Measurements from ENCODE around the gene MYLK.
"Not testable (repeated sequence)": the region's sequence is repeated elsewhere in the genome, so short reads cannot be mapped to it uniquely, and the experiment has no call there.

The MYLK gene

DNA sequence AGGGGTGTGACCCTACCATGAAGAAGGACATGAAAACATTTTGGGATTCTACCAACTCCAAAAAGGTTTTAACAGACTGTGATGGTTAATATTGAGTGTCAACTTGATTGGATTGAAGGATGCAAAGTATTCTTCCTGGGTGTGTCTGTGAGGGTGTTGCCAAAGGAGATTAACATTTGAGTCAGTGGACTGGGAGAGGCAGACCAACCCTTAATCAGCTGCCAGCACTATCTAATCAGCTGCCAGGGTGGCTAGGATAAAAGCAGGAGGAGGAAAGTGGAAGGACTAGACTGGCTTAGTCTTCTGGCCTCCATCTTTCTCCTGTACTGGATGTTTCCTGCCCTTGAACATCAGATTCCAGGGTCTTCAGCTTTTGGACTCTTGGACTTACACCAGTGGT, 283.3 kb downstream of the MYLK start:
- DNase-seq (ENCODE audit: low read depth, low spot score), result not testable (repeated sequence)

DNA sequence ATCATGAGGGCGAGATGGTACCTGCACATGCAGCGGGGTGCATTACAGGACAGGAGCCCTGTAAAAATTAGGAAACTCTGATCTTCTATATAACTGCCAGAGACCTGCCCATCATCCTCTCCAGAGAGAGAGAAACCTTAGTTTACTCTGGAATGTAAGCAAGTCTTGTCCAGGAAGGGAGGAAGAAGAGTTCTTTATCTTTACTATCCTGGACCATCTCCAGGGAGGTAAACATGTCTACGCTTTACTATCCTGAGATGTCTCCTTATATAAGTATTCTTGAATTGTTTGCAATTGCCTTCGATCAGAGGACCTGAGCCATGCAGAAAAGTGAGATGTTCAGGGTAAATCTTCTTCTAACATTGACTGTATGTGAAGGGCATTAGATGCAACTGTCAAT, 286.6 kb downstream of the MYLK start:
- DNase-seq (ENCODE audit: low read depth, low spot score), result no peak

DNA sequence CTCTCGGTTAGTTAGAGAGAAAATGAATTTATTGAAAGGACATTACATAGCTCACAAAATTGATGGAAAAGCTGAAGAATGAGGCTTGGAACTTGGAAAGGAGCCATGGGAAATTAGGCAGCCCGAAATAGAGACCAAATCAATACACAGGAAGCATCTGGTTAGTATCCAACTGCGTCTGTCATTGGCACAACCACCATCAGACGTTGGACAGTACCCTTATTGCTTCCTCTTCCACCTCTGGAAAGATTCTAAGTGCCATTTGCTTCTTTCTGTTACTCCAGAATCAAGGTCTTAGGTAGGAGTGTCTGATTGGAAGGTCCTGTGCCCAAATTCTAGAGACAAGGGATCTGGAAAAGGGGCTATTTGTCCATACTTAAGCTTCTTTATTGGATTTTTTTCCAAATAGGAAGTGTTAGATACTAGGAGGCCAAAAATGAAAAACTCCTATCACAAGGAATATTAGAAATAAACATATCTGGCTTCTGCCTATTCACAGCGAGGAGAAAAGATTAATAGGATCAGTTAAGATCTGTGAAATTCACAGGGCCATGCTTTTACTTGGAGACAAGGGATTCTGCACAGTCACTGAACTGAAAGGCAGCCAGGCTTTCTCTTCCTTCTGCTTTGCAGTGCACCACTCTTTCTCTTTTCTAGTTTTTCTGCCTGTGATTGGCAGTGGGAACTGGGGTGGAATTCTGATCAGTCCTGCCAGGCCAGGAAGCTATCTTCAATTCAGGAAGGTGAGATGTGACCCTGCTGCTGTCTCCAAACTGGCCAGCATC, 288.5 kb downstream of the MYLK start:
- DNase-seq (ENCODE audit: low read depth, low spot score), result no peak

DNA sequence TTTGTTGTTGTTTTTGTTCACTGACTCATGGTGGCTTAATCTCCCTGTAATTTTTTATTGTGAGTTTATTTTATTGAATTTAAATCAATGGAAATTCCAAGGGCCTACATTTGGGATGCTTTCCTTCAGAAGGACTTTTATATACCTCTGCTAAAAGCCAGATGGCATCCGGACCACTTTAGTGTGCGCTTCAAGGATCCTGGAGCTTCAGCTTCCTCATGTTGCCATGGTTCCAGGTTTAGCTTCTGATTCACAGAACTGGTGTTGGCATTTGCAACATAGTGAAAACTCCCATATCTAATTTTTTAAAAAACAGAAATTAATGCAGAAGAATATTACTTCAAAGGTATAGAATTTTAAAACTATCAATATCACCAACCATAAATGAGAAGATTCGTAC, 290.8 kb downstream of the MYLK start:
- no peak for DNase-seq (ENCODE audit: low read depth, low spot score)

DNA sequence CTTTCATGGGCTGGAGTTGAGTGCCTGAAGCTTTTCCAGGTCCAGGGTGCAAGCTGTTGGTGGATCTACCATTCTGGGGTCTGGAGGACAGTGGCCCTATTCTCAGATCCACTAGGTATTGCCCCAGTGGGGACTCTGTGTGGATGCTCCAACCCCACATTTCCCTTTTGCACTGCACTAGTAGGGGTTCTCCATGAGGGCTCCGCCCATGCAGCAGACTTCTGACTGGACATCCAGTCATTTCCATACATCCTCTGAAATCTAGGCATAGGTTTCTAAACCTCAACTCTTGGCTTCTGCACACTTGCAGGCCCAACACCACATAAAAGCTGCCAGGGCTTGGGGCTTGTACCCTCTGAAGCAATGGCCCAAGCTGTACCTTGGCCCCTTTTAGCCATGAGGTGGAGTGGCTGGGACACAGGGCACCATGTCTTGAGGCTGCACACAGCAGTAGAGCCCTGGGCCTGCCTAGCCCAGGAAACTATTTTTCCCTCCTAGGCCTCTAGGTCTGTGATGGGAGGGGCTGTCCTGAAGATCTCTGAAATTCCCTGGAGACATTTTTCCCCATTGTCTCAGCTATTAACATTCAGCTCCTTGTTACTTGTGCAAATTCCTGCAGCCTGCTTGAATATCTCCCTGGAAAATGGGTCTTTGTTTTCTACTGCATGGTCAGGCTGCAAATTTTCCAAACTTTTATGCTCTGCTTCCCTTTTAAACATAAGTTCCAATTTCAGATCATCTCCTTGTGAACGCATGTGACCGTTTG, 293.3 kb downstream of the MYLK start:
- no peak for DNase-seq (ENCODE audit: low read depth, low spot score)

DNA sequence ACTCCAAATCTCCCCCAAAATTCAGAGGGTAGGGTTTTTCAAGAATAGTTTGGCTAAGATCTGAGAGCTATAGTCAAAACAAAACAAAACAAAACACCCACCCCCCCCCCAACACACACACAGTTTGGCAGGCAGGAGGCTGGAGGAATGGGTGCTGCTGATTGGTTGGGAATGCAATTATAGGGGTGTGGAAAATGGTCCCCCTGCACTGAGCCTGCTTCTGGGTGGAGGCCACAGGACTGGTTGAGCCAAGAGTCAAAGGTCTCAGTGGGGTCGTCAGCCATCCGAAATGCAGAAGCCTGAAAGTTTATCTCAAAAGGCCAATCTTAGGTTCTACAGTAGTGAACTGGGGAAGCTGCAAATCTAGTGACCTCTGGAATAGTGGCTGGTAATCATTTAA, 296.7 kb downstream of the MYLK start:
- no peak for DNase-seq (ENCODE audit: low read depth, low spot score)

DNA sequence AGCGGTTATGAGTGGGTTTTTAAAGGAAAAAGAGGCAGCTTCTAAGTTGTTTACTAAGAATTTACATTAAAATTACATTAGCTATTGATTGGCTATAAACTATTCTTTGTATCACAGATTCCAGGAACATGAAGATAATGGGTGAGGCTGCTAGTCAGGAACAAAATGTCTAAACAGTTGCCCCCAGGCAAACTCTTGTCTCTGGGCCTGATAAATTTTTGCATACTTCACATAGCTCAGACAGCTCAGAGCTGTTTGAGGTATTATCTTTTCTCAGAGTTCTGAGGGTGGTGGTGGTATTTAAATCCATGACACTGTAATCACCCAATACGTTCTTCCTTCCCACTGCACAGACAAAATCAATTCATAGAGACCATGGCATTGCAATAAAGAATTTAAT, 297.2 kb downstream of the MYLK start:
- DNase-seq (ENCODE audit: low read depth, low spot score), result no peak

DNA sequence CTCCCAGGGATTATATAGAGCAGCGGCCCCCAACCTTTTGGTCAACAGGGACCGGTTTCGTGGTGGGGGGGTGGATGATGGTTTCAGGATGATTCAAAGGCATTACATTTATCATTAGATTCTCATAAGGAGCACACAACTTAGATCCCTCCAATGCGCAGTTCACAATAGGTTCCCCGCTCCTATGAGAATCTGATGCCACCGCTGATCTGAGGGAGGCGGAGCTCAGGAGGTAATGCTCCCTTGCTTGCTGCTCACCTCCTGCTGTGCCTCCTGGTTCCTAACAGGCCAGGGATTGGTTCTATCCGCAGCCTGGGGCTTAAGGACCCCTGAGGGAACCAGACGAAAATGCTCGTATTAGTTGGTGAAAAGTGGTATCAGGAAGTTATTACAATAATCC, 298.0 kb downstream of the MYLK start:
- DNase-seq (ENCODE audit: low read depth, low spot score), result no peak

DNA sequence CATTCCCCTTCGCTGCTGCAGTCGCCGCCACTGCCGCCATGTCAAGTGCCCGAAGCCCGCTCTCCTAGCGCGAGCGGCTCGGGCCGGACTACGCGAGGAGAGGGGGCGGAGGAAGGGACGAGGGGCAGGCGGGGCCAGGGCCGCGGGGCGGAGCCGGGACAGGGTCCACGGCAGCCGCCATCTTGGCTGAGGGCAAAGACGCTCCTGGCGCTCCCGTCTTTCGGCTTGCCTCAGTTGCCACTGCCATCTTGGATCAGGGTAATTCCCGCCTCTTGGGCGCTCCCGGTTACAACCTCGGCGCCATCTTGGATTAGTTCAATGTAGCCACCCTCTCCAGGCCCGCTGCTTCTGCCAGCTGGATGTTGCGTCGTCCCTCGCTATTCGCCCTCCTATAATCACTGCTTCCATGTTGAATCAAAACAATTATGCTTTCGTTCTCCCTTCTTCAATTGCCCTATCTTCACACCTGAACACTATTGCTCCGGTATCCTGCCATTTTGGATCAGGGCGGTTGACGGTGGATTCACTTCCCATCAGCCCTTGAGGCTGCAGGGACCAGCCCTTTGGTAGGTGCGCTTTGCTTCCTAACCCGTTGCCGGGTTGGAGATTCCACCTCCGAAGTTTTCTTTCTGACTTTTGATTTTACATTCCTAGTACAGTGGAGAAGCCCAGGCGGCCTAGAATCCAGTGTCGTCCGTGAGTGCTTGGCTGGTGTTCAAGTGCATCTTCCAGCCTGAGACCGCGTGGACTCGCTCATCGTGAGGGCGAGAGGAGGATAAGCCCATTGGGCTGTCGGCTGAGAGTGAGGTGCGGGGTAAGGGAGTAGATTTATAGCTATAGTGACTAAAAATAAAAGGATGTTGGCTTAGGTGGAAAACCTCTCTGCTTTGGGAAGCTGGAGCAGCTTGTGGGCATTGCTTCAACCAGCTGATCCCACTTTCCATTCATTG, 298.9 kb downstream of the MYLK start, which contains the start of gene HACD2:
Gene HACD2 (minus strand): TSS at position 66 of the 950 bp plus-strand sequence. CDS start 26 bp downstream, at position 40.
- DNase-seq (ENCODE audit: low read depth, low spot score), result peak; percentile 88

DNA sequence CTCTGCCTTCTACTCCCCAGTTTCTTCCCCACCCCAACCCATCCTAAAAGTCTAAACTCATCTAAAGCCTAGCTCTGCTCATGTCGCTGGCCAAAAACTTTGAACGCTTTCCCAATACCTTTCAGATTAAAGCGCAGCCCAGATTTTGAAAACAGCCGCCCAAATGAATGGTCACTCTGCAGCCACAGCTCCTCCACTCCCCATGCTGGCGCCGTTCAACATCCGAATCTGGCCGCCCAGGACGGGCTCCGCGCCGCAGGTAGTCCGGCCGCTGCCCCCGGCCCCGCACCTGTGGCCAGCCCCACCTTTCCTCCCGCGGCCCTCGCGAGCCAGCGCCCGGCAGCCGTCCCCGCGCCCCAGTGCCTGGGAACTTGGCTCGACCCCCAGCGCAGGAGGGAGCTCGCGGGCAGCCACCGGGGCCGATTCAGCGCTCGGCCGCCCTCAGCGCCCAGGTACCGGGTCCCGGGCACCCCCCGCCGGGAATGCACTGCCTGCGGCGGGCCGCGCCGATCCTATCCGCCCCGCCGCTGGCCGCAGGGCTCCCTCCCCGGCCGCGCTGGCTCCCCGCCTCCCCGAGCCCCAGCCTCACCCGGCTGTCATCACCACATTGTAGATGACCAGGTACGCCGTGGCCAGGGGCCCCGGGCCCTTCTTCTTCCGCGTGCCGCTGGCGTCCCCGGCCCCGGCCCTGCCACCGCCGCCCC, 299.7 kb downstream of the MYLK start:
- peak; percentile 1 for DNase-seq (ENCODE audit: low read depth, low spot score)

DNA sequence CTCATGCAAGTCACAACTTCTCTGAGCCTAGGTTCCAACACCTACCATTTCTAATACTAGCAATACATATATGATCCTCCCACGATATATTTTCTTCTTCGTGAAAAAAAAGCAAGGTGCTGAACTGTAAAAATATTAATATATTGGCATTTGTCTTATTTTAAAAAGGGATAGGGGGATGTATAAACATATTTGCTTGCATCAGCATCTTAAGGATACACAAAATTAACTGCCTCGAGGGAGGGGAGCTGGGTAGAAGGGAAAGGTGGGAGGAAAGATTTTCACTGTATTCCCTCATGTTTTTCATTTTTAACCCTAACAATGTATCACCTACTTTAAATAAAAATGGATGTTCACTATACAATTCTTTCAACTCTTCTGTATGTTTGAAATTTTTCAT, 300.6 kb downstream of the MYLK start:
- no peak for DNase-seq (ENCODE audit: low read depth, low spot score)

DNA sequence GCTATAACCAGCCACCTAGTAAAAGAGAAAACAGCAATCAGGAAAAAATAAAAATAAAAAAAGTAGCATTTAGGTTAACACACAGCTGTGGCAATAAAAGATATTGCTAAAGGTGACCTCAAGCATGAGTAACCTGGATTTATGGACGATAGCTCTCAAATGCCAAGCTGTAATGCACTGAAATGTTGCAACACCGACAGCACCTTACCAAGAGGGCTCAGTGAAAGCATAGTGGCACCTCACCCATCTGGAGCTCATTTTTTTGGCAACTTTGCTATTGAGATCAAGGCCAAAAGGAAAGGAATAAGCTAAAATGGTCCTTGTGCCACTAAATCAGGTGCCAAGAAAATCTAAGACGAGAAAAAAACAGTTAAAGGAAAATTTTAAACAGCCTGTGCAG, 301.8 kb downstream of the MYLK start:
- no peak for DNase-seq (ENCODE audit: low read depth, low spot score)

DNA sequence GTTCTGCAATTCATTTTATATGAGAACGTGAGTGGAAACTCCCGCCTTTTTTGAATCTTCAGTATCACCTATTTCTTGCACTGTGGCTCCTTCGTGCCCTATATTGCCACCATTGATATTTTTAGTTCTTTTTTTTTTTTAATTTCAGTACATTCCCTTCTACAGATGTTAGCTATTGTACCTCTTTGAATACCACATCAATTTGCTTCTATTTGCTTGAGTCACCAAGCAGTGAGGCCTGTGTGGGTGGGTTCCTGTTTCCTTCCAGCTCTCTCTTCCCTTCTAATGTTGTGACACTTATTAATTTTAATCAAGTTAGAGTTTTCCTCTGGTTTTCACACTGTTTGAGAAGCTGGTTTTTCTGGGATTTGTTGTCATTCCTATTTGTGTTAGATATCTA, 308.0 kb downstream of the MYLK start:
- DNase-seq (ENCODE audit: low read depth, low spot score), result no peak

DNA sequence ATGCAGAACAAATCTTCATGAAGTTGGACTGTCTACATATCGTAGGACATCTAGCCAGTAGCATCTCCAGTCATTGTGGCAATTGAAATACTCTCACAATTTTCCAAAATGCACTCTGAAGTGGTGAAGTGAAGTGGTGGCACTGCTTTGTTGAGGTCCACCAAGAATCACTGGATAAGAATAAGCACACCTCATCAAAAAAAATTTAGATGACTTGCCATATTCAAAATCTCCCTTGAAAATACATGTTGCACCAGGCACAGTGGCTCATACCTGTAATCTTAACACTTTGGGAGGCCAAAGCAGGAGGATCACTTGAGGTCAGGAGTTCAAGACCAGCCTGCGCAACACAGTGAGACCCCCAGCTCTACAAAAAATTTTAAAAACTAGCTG, 312.2 kb downstream of the MYLK start:
- DNase-seq (ENCODE audit: low read depth, low spot score), result no peak

DNA sequence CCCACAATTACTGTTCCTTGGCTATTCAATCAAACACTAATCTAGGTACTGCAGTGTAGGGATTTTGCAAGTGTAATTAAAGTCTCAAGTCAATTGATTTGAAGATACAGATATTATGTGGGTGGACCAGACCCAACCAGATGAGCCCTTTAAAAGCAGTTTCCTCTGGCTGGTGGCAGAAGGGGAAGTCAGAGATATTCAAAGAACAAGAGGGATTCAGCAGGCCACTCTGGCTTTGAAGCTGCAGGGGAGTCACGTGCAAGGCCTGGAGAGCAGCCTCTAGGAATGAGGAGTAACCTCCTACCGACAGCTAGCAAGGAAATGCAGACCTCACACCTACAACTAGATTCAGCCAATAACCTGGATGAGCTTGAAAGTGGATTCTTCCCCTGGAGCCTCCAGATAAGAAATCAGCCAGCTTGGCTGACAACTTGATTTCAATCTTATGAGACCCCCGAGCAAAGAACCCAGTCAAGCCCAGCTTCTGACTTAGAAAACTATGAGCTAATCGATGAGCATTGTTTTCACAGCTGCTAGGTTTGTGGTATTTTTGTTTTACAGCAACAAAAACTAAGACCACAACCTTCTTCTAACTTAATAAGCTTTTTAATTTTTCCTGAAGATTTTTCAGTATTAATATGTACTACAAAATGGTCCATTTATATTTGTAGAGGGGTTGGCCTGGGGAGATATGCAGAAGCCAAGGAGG, 312.7 kb downstream of the MYLK start:
- no peak for DNase-seq (ENCODE audit: low read depth, low spot score)

DNA sequence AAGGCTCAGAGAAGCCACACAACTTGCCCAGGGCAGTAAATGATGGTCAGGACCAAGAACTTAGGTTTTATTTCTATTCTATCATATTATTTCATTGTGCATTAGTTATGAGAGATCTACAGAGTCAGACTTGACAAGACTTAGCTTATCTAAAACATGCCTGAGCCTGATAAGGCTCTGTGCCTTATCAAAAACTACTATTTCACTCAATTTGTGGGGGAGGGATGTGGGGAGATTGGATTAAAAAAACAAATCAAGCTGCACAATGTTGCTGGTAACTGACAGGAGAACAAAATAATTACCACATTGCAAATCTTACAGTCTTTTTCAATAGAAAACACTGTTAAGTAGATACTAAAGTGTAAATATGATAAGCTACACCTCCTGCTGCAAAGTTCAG, 315.3 kb downstream of the MYLK start:
- DNase-seq (ENCODE audit: low read depth, low spot score), result no peak

DNA sequence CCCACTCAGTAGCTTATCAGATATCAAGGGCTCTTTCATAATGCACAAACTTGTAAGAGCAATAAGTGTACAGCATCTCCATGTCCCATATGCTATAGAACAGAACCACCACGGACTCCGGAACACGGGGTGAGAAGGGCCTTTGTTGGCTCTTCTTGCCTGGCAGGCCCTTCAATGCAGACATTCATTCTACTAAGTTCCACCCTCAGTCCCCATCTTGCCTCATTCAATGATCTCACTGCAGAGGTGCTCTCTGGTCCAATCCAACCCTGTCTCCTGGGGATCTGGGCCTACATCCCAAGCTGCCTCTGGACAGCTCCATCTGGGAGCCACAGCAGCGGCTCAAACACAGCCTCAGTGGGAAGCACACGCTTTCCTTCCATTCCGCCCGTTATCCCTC, 316.1 kb downstream of the MYLK start:
- no peak for DNase-seq (ENCODE audit: low read depth, low spot score)

DNA sequence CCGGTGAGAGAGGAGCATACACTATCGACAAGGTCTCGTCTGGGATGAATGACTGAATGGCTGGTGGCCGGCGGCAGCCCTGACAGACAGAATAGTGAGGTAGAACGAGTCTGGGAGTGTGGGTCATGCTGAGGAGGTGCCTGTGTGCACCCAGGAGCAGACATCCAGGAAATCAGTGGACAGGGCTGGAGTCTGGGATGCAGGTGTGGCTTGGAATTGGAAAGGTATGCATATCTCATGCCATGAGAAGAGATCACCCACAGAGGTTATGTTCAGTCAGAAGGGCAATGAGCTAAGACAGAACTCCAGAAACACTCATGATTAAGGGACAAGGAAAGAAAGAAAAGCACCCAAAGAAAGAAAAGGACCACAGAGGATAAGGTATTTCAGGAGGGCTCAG, 320.1 kb downstream of the MYLK start:
- no peak for DNase-seq (ENCODE audit: low read depth, low spot score)

DNA sequence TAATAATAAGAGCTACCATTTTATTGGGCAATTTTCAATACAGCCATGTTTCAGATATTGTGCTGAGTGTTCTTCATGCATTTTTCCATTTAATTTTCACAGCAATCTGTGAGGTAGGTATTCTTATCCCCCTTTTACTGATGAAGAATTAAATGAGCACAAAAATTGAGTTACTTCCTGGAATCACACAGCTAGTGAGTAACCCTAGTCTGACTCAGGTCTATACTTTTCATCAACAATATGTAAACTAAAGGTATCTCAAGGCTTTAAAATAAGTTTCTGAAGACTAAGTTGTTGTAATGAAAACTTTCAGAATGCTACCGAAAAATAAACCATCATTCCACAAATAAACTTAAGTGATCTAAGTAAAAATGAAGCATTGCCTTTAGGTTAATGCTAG, 321.6 kb downstream of the MYLK start:
- no peak for DNase-seq (ENCODE audit: low read depth, low spot score)

DNA sequence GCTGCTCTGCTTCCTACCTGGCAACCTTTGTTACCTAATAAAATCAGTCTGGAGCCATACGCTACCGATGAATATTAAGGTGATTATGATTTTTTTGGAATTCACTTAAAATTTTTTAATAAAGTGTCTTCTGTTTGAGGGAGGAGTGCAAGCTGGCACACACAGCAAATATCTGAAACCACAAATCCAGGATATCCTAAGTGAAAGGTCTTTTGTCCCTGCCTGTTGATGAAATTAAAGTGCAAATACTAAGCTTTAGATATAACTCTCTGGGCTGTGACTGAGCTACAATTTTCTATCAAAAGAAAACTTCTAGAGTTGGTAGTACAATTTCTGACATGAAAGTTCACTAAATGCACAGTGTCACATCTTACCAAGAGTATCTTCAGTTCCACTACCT, 322.9 kb downstream of the MYLK start:
- no peak for DNase-seq (ENCODE audit: low read depth, low spot score)

Measured in activated CD4-positive, CD25-positive, alpha-beta regulatory T cell treated with anti-CD3 and anti-CD28 coated beads, Interleukin-2, amount 50 U/mL, for 16 hours (primary cell).